ENCODE results near the gene ZNF821. TPM values are rescaled to one million over a fixed set of nuclear protein-coding genes. Genes with fewer than 3 reads are reported as not detected.

ZNF821 gene, protein sequence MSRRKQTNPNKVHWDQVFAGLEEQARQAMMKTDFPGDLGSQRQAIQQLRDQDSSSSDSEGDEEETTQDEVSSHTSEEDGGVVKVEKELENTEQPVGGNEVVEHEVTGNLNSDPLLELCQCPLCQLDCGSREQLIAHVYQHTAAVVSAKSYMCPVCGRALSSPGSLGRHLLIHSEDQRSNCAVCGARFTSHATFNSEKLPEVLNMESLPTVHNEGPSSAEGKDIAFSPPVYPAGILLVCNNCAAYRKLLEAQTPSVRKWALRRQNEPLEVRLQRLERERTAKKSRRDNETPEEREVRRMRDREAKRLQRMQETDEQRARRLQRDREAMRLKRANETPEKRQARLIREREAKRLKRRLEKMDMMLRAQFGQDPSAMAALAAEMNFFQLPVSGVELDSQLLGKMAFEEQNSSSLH
- 3.6 and 5.4 TPM in 2 replicates for total RNA-seq

DNA sequence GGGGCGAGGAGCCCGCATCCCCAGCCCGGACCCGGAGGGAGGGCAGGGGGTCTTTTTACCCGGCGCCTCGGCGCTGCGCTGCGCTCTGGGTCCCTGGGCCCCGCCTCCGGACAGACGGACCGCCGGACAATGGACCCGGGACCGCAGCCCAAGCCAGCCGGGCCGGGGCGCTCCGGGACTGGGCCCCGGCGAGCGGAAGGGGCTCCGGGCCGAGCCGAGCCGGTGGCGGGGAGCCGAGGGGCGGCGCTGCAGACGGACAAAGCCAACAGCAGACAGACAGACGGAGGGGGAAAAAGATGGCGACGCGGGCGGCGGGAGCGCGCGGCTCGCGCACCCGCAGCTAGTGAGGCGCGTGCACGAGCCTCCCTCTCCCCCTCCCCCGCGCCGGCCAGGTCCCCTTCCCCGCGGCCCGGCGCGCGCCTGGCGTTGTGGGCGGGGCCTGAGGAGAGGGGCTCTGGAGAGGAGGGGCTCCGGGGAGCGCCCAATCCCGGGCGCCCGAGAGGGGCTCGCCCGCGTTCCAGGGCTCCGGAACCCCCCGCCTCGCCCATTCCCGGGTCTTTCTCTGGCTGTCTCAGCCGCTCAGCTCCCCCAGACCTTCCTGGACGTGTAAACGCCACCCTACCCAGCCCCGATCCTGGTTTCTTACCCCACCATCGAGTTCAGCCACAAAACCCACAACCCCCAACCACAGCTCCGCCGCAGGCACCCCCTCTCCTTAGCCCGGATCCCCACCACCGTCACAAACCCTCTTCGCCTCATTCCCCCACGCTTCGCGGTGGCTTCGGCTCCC, at the start of gene ZNF821:
Gene ZNF821 (minus strand): TSS at position 334 of the 790 bp plus-strand sequence. CDS start 4,236 bp downstream, outside the sequence.

DNA sequence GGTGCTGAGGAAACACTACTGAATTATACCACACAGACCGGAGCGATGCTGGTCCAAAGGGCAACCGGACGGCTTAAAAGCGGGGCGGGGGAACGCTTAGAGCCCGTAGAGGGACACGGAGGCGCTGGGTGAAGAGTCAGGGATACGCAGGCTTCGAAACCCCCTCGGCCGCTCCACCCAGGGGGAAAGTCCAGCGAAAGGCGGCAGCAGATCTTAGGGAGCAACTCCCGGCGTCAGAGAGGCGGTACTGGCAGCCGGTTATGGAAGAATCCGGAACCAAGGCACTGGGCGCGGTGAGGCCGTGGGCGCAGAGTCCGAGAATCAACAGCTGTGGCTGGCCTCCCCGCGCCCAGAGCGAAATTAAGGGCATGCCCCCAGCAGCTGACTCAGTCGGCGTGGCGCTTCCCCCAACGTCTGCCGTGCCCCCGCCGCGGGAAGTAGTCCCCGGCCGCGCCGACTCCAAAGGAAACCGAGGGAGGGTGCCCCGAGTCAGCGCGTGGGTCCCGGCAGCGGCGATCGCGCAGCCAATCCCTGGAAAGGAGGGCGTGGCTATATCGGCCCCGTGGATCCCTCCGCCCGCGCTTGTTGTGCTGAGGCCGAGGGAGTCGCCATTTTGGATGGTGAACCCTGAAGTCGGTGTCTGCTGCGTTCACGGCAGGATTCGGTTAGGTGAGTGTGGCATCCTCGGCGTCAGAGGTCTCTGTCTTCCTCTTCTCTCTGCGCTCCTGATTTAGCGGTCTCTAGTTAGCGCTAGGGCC, 11.1 kb upstream of the ZNF821 start, which contains the start of gene IST1:
Gene IST1 (plus strand): TSS at position 611 of the 758 bp plus-strand sequence. CDS start 20,110 bp downstream, outside the sequence.

DNA sequence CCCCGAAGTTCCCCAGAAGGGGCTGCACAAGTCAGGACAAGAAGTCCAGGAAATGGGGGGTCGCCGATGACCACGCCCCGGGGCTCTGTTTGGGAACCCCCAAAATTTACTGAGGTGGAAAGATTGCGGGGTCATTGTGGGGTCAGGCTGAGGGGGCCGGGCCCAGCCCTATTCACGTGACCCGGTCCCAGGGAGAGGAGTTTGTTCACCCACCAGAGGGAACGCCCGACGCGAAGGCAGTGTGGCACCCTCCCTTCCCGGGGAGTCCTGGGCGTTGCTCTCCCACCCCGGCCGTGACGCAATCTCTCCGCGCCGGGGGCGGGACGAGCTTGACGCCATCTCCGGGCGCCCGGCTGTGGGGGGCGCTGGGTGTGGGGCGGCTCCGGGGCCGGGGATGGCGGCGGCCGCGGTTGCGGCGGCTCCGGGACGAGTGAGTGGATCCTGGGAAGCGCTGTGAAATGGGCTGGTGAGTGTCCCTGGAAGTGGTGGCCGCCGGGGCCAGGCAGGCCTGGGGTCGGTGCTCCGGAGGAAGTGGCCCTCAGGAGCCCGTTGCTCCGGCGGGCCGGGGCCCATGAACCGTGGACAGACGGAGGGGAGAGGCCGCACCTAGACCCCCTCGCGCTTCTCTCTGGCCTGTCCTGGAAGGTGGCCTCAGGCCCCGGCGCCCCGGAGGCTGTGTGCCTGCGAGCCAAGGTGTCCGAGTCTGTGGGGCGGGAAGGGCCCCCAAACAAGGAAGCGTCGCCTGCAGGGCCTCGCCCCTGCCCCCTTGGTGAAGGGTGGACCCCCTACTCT, 38.1 kb downstream of the ZNF821 start, which contains the start of gene ATXN1L:
Gene ATXN1L (plus strand): TSS at position 338 of the 792 bp plus-strand sequence. CDS start 3,765 bp downstream, outside the sequence.

Other genes with a start within 250 kb of the ZNF821 start
- gene PHLPP2, start 159.5 kb downstream of the ZNF821 start, total RNA-seq = 2.6 and 4.4 TPM in 2 replicates
- gene AP1G1, start 75.3 kb downstream of the ZNF821 start, total RNA-seq = 45.9 and 59.5 TPM in 2 replicates
- gene ATXN1L, start 38.2 kb downstream of the ZNF821 start, total RNA-seq = 7.3 and 10.5 TPM in 2 replicates
- 126 and 128 TPM in 2 replicates for gene IST1, start 11.3 kb upstream of the ZNF821 start, total RNA-seq
- not detected in 2 replicates for gene PKD1L3, start 116.2 kb upstream of the ZNF821 start, total RNA-seq
- gene DHODH, start 124.6 kb upstream of the ZNF821 start, total RNA-seq = 6.1 and 6.3 TPM in 2 replicates
- not detected in 2 replicates for gene HP, start 170.3 kb upstream of the ZNF821 start, total RNA-seq
- gene HPR, start 179.0 kb upstream of the ZNF821 start, total RNA-seq = not detected in 2 replicates
- 6.7 and 7.2 TPM in 2 replicates for gene TXNL4B, start 209.4 kb upstream of the ZNF821 start, total RNA-seq
- gene DHX38, start 209.7 kb upstream of the ZNF821 start, total RNA-seq = 28.1 and 31.0 TPM in 2 replicates